NT2/D1 (cell line): Measurements from ENCODE around the gene CUTA.

Source experiments
- SUZ12 ChIP-seq: IDR thresholded peaks from 2 replicates; pipeline ENCODE4 v1.6.1; 2011; ENCODE audit not compliant: insufficient read length, insufficient read depth; ENCODE audit errors: extremely low read depth
- YY1 ChIP-seq: IDR thresholded peaks from 2 replicates; pipeline ENCODE4 v1.6.1; 2011; ENCODE audit not compliant: insufficient read length, insufficient read depth
- ZNF274 ChIP-seq: IDR thresholded peaks from 2 replicates; pipeline ENCODE4 v1.6.1; 2011; ENCODE audit warnings: mild to moderate bottlenecking, low read depth, low read length

GRCh38 chr6:33456156-33456555 lies 38.2 kb upstream of the CUTA start:
- TF ChIP-seq ZNF274 (no peak), YY1 (no peak), SUZ12 (no peak)
